Fibroblast of lung (primary cell): ENCODE data around the gene ATG14. TPM values are rescaled to one million over a fixed set of nuclear protein-coding genes. Genes with fewer than 3 reads are reported as not detected.

ENCODE experiments used
- DNase-seq, 2 donors: peaks; one replicate each; pipeline versions ENCODE4 v3.0.0 to v3.0.0-alpha.2; 2010; ENCODE audit warnings: low read depth in 2 of 2
- H2AFZ ChIP-seq: 2 replicates; pipeline ENCODE4 v1.5.1; 2012; ENCODE audit warnings: low read length, control low read depth, inconsistent platforms
- H3K27ac ChIP-seq: 2 replicates; pipeline ENCODE4 v1.5.1; 2011; ENCODE audit warnings: low read length, control low read depth; ENCODE audit not compliant: insufficient read depth
- H3K27me3 ChIP-seq: 2 replicates; pipeline ENCODE4 v1.5.1; 2011; ENCODE audit warnings: mild to moderate bottlenecking, low read length; ENCODE audit not compliant: control insufficient read depth, insufficient read depth
- H3K36me3 ChIP-seq: 2 replicates; pipeline ENCODE4 v1.5.1; 2011; ENCODE audit warnings: low read length; ENCODE audit not compliant: control insufficient read depth, insufficient read depth
- H3K4me1 ChIP-seq: 2 replicates; pipeline ENCODE4 v1.5.1; 2011; ENCODE audit warnings: low read length; ENCODE audit not compliant: control insufficient read depth, insufficient read depth; ENCODE audit errors: extremely low read depth
- H3K4me2 ChIP-seq: 2 replicates; pipeline ENCODE4 v1.5.1; 2011; ENCODE audit warnings: low read length, control low read depth; ENCODE audit not compliant: insufficient read depth; ENCODE audit errors: extremely low read depth
- H3K4me3 ChIP-seq, 4 experiments: fragments of 200-600 bp in 1 of 4; sonication (generic) in 1 of 4; replicated peaks in 1 of 4; 2 replicates each; pipeline ENCODE4 v1.5.1; 2011 to 2016; ENCODE audit warnings: low read length in 4 of 4, low read depth in 3 of 4, mild to moderate bottlenecking in 3 of 4, control low read depth in 2 of 4, inconsistent platforms in 1 of 4, mixed read lengths in 1 of 4; ENCODE audit not compliant: insufficient read depth in 1 of 4; ENCODE audit errors: control extremely low read depth in 1 of 4
- H3K79me2 ChIP-seq: 2 replicates; pipeline ENCODE4 v1.5.1; 2012; ENCODE audit warnings: mild to moderate bottlenecking, low read length, inconsistent platforms; ENCODE audit not compliant: control insufficient read depth, insufficient read depth
- H3K9ac ChIP-seq: 2 replicates; pipeline ENCODE4 v1.5.1; 2011; ENCODE audit warnings: mild to moderate bottlenecking, low read length, control low read depth; ENCODE audit not compliant: insufficient read depth
- H3K9me3 ChIP-seq: 2 replicates; pipeline ENCODE4 v1.5.1; 2012; ENCODE audit warnings: low read depth, low read length; ENCODE audit not compliant: control insufficient read depth, insufficient read depth
- H4K20me1 ChIP-seq: 2 replicates; pipeline ENCODE4 v1.5.1; 2011; ENCODE audit warnings: low read length; ENCODE audit not compliant: control insufficient read depth, insufficient read depth; ENCODE audit errors: extremely low read depth
- EZH2 ChIP-seq: IDR thresholded peaks from 2 replicates; pipeline ENCODE4 v1.5.1; 2012; ENCODE audit warnings: low read length, control low read depth, mild to moderate bottlenecking; ENCODE audit errors: missing control alignments
- polyA plus RNA-seq, 2 donors: library from polyadenylated mRNA; depleted of rRNA in 1 of 2; stranded (reverse) in 1 of 2; unstranded in 1 of 2; fragments of >200 nt; gene quantifications; 2 replicates each; pipeline ENCODE4 v1.2.1, GENCODE V29; 2011 to 2012; ENCODE audit warnings: missing spikeins in 1 of 2
- total RNA-seq: library from RNA; depleted of rRNA; stranded (reverse); fragments of >200 nt; gene quantifications from 2 replicates; pipeline ENCODE4 v1.2.1, GENCODE V29; 2014
- TF ChIP-seq, protein P1 (sequence below), 2 donors: IDR thresholded peaks in 1 of 2; conservative IDR thresholded peaks in 1 of 2; 1 replicate in 1 of 2; 2 replicates in 1 of 2; pipeline ENCODE4 v1.5.1; 2011 to 2012; ENCODE audit warnings: low read length in 2 of 2, control low read depth in 1 of 2, inconsistent platforms in 1 of 2, low read depth in 1 of 2, mild to moderate bottlenecking in 1 of 2

ATG14 gene
- total and polyA plus RNA-seq, 2 donors (not counting 1 experiment from before 2014, with no cell fraction given) = 9.9 to 21.6 TPM

DNA sequence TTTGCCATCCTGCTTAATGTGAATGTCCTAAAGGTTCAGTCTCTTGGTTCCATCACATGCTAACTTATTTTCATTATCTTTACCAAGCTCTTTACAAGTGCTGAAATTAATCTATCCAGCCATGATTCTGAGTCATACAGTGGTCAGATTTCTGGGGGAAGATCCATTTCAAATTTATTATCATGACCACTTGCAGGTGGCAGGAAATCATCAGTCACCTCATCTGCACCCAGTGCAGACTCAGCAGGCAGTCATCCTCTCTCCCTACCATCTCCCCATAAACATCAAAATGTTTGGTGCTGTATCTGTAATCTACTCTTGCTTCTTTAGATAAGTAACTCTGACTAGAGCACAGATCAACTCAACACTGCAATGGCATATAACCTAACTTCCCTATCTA is 23.5 kb downstream of the ATG14 start:
- H3K27ac ChIP-seq = no peak overlapping the region
- DNase-seq = peak; percentile 49 to 90
- no peak overlapping the region for H3K9ac ChIP-seq
- H3K9me3 ChIP-seq = no peaks in the 10 kb centered on the region
- no peaks in the 10 kb centered on the region for H4K20me1 ChIP-seq
- H3K4me3 ChIP-seq = no peak overlapping the region
- peaks cover 2% of the 10 kb centered on the region for H3K36me3 ChIP-seq
- no peaks in the 10 kb centered on the region for H3K27me3 ChIP-seq
- H3K79me2 ChIP-seq = no peaks in the 10 kb centered on the region
- peak overlapping the region; percentile 19 for H3K4me2 ChIP-seq
- H3K4me1 ChIP-seq = peaks cover 6% of the 10 kb centered on the region
- no peak overlapping the region for H2AFZ ChIP-seq
- no peak for TF ChIP-seq EZH2
- TF ChIP-seq, protein P1, sequence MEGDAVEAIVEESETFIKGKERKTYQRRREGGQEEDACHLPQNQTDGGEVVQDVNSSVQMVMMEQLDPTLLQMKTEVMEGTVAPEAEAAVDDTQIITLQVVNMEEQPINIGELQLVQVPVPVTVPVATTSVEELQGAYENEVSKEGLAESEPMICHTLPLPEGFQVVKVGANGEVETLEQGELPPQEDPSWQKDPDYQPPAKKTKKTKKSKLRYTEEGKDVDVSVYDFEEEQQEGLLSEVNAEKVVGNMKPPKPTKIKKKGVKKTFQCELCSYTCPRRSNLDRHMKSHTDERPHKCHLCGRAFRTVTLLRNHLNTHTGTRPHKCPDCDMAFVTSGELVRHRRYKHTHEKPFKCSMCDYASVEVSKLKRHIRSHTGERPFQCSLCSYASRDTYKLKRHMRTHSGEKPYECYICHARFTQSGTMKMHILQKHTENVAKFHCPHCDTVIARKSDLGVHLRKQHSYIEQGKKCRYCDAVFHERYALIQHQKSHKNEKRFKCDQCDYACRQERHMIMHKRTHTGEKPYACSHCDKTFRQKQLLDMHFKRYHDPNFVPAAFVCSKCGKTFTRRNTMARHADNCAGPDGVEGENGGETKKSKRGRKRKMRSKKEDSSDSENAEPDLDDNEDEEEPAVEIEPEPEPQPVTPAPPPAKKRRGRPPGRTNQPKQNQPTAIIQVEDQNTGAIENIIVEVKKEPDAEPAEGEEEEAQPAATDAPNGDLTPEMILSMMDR (conservative IDR thresholded peaks at IDR 0.05 in 1 of 2, IDR thresholded peaks at IDR 0.05 in 1 of 2; ENCODE audit: low read depth in 1 of 2, low read length in 2 of 2) = no peak

DNA sequence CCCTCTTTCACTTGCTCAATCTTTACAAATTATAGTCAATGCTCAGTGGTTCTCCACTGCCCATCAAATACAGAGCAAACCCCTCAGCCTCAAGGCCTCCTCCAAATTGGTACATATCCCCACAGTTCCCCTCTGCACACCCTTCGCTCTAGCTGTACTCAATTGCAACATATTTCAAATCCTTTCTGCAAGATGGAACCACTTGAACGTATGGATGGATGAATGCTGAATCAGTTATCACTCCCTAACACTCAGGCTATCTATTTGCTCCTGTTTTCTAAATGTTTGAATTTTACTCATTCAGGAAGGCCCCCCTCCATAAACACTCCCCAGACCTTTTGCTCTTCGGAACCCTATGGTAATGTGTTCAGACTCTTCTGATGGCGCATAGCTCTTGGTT is 24.5 kb downstream of the ATG14 start:
- Histone ChIP-seq H3K4me2 (no peak overlapping the region), H3K9me3 (no peaks in the 10 kb centered on the region), H2AFZ (no peak overlapping the region), H3K9ac (no peak overlapping the region), H3K36me3 (peaks cover 2% of the 10 kb centered on the region), H3K4me3 (no peak overlapping the region), H3K27ac (no peak overlapping the region), H3K27me3 (no peaks in the 10 kb centered on the region), H4K20me1 (no peaks in the 10 kb centered on the region), H3K4me1 (peaks cover 6% of the 10 kb centered on the region), H3K79me2 (no peaks in the 10 kb centered on the region)
- DNase-seq = no peak
- TF ChIP-seq EZH2 = no peak
- TF ChIP-seq, protein P1 (conservative IDR thresholded peaks at IDR 0.05 in 1 of 2, IDR thresholded peaks at IDR 0.05 in 1 of 2; ENCODE audit: low read depth in 1 of 2, low read length in 2 of 2) = no peak

DNA sequence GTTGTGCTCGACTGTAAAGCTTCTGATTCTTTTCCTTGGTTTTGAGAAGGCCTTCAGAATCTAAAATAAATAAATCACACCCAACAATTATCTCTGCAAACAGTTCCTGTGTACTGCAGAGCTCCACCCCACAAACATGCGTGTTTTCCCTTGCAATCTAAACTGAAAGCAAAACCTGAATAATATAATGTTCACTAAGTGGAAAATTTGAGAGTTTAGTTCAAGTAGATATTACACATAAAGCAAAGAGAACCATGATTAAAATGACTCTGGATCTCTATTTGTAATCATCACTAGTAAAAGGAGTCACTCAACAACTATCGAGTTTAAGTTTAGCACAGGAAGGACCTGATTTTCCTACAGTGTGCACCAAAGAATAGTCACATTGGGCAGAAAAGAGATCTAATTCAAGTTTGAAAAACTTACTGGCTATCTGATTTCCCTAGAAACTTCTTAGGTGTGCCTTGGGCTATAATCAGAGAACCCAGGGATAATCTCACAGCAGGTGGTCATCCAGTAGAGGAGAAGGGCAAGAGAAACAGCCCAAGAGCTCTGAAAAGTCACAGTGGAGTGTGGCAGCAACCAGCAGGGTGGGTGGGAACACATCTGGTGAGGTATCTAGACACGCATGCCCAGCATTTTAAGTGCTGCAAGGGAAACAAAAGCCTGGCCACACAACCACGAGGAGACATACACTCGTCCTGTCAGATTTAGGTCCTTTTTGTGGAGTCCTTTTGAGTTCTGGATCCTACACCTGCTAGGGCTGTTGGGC is 25.4 kb downstream of the ATG14 start:
- Histone ChIP-seq H3K79me2 (no peaks in the 10 kb centered on the region), H3K27me3 (no peaks in the 10 kb centered on the region), H3K36me3 (peaks cover 2% of the 10 kb centered on the region), H3K9me3 (no peaks in the 10 kb centered on the region), H3K4me1 (peaks cover 6% of the 10 kb centered on the region), H3K27ac (no peak overlapping the region), H3K9ac (no peak overlapping the region), H3K4me3 (no peak overlapping the region), H4K20me1 (no peaks in the 10 kb centered on the region), H3K4me2 (no peak overlapping the region), H2AFZ (no peak overlapping the region)
- TF ChIP-seq, protein P1 (conservative IDR thresholded peaks at IDR 0.05 in 1 of 2, IDR thresholded peaks at IDR 0.05 in 1 of 2; ENCODE audit: low read depth in 1 of 2, low read length in 2 of 2) = no peak
- no peak for TF ChIP-seq EZH2
- no peak for DNase-seq
